ENCODE data around the gene NGRN.
"Not testable (repeated sequence)": the region's sequence is repeated elsewhere in the genome, so short reads cannot be mapped to it uniquely, and the experiment has no call there.

DNA sequence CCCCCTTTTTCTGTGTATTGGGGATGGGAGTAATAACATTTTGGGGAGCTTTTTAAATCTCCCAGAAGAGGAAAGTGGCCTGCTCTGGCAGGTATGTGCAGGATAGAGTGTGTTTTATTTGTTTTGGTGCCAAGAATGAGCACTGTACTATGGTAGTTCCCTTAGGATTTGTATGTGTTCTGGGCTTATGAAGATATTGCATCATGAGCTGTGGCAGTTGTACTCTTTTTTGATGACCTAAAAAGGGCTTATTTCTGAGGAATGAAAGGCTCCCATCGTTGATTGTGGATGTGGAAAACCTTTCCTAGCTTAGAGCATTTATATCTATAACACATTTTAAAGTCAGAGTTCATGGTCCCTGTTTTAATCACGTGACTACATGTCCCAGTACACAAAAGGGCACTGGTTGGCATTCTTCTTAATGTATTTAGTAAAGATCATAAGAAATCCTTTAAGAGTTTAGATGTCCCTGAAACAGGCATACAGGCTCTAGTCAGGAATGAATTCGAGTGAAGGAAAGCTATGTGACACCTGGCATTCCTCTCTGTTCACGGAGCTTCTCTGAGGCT is 30.9 kb downstream of the NGRN start:
- not testable (repeated sequence) for TF ChIP-seq POLR2A, CTCF (IDR thresholded peaks at IDR 0.05)
